Endometrium (tissue), 2 donors: ENCODE measurements around the gene KLHL34.

Source experiments
- FAIRE-seq: peaks from 2 replicates; lab custom pipeline; 2012; peaks lifted over from hg19 to GRCh38; lab: Jason Lieb, UNC
- donor health status: control.
- donor health status: control.

The KLHL34 gene

GRCh38 chrX:21655901-21656586 is 2.1 kb downstream of the KLHL34 start:
- FAIRE-seq: no peak

GRCh38 chrX:21645886-21646285 is 12.2 kb downstream of the KLHL34 start:
- no peak for FAIRE-seq

GRCh38 chrX:21645431-21645830 is 12.7 kb downstream of the KLHL34 start:
- FAIRE-seq: no peak

- FAIRE-seq: no peak
Observed at GRCh38 chrX:21639775-21640174, 18.4 kb downstream of the KLHL34 start.

- no peak for FAIRE-seq
Observed at GRCh38 chrX:21638311-21638710, 19.8 kb downstream of the KLHL34 start.

GRCh38 chrX:21632027-21632426 is 26.1 kb downstream of the KLHL34 start:
- FAIRE-seq: no peak

GRCh38 chrX:21623778-21624501 is 34.2 kb downstream of the KLHL34 start:
- FAIRE-seq: no peak

- FAIRE-seq: no peak
Observed at GRCh38 chrX:21620234-21620633, 37.9 kb downstream of the KLHL34 start.

GRCh38 chrX:21616386-21616785 is 41.7 kb downstream of the KLHL34 start:
- no peak for FAIRE-seq

- no peak for FAIRE-seq
Observed at GRCh38 chrX:21612154-21612553, 46.0 kb downstream of the KLHL34 start.

- no peak for FAIRE-seq
Observed at GRCh38 chrX:21610168-21610567, 48.0 kb downstream of the KLHL34 start.

- FAIRE-seq: no peak
Observed at GRCh38 chrX:21606002-21606401, 52.1 kb downstream of the KLHL34 start.
